Stimulated activated CD8-positive, alpha-beta memory T cell treated with anti-CD3 and anti-CD28 coated beads, Interleukin-15, amount 100 ng/mL, for 1 hour (primary cell): ENCODE data around the gene HOPX.
"Not testable (repeated sequence)": the region's sequence is repeated elsewhere in the genome, so short reads cannot be mapped to it uniquely, and the experiment has no call there.

ENCODE experiments used
- DNase-seq: peaks from one replicate; pipeline ENCODE4 v3.0.0-alpha.2; 2020; ENCODE audit warnings: low read depth

HOPX gene

GRCh38 chr4:56626963-56627362 lies 54.1 kb downstream of the HOPX start:
- DNase-seq: no peak

- no peak for DNase-seq
These were observed 54.7 kb downstream of the HOPX start for GRCh38 chr4:56626420-56626819.

GRCh38 chr4:56622176-56622575 lies 58.9 kb downstream of the HOPX start:
- no peak for DNase-seq

- no peak for DNase-seq
These were observed 61.3 kb downstream of the HOPX start for GRCh38 chr4:56619816-56620215.

GRCh38 chr4:56619160-56619559 lies 61.9 kb downstream of the HOPX start:
- no peak for DNase-seq

GRCh38 chr4:56618734-56619133 lies 62.4 kb downstream of the HOPX start:
- no peak for DNase-seq

- DNase-seq: no peak
These were observed 67.8 kb downstream of the HOPX start for GRCh38 chr4:56613101-56613862.

- DNase-seq: no peak
These were observed 68.8 kb downstream of the HOPX start for GRCh38 chr4:56612282-56612681.

GRCh38 chr4:56611501-56611900 lies 69.6 kb downstream of the HOPX start:
- DNase-seq: no peak

- DNase-seq: not testable (repeated sequence)
These were observed 70.9 kb downstream of the HOPX start for GRCh38 chr4:56610170-56610569.

GRCh38 chr4:56607926-56608325 lies 73.2 kb downstream of the HOPX start:
- DNase-seq: no peak

GRCh38 chr4:56606385-56606784 lies 74.7 kb downstream of the HOPX start:
- no peak for DNase-seq

- not testable (repeated sequence) for DNase-seq
These were observed 75.6 kb downstream of the HOPX start for GRCh38 chr4:56605464-56605863.

- DNase-seq: no peak
These were observed 77.8 kb downstream of the HOPX start for GRCh38 chr4:56603297-56603696.
